ENCODE results near the gene ITGB2. TPM values are rescaled to one million over a fixed set of nuclear protein-coding genes. Genes with fewer than 3 reads are reported as not detected.

The ITGB2 gene
- total RNA-seq, 1 experiment from 2014 or later = 1.5 TPM

DNA sequence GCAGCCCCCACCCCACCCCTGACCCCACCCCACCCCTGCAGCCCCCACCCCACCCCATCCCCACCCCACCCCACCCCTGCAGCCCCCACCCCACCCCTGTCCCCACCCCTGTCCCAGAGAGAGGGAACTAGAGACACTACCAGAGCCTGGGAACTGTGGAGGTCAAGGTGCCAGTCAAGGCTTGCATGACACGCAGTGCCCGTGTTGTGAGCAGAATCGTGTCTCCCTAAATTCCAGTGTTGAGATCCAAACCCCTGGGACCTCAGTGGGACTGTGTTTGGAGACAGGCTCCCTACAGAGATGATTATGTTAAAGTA lies 84.4 kb downstream of the ITGB2 start:
- Mint-ChIP-seq H3K4me1 (no peaks in the 10 kb centered on the region), H3K4me3 (no peak overlapping the region)
- CTCF ChIA-PET = no interaction called here

More for the DNA sequence above, 84.4 kb downstream of the ITGB2 start:
- Mint-ChIP-seq H3K36me3 (no peaks in the 10 kb centered on the region), H3K9me3 (no peaks in the 10 kb centered on the region), H3K27me3 (ENCODE audit: low read depth) (no peaks in the 10 kb centered on the region), H3K27ac (no peak overlapping the region)
- POLR2A ChIA-PET = no interaction called here
- no peak for ATAC-seq
- TF ChIP-seq ATF1 (CRISPR knock-in tag; IDR thresholded peaks at IDR 0.05) (no peak), NFYB (CRISPR knock-in tag; conservative IDR thresholded peaks at IDR 0.05; ENCODE audit: low read depth) (no peak)
- TF ChIP-seq, protein P1, sequence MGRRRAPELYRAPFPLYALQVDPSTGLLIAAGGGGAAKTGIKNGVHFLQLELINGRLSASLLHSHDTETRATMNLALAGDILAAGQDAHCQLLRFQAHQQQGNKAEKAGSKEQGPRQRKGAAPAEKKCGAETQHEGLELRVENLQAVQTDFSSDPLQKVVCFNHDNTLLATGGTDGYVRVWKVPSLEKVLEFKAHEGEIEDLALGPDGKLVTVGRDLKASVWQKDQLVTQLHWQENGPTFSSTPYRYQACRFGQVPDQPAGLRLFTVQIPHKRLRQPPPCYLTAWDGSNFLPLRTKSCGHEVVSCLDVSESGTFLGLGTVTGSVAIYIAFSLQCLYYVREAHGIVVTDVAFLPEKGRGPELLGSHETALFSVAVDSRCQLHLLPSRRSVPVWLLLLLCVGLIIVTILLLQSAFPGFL (CRISPR knock-in tag; IDR thresholded peaks at IDR 0.05; ENCODE audit: borderline replicate concordance) = no peak
- DNase-seq (ENCODE audit: low spot score) = no peak

Other genes with a start within 250 kb of the ITGB2 start
- gene KRTAP12-1, start 238.7 kb downstream of the ITGB2 start, total RNA-seq (2021) = 0.63 to 2.5 TPM (median 1.0 TPM) in 3 replicates
- gene KRTAP10-12, start 223.7 kb downstream of the ITGB2 start, total RNA-seq (2021) = not detected in 3 replicates
- gene TSPEAR, start 209.3 kb downstream of the ITGB2 start, total RNA-seq (2021) = 2.1 to 2.9 TPM (median 2.7 TPM) in 3 replicates
- 109 to 117 TPM (median 113 TPM) in 3 replicates for gene UBE2G2, start 119.1 kb downstream of the ITGB2 start, total RNA-seq (2021)
- gene SUMO3, start 102.8 kb downstream of the ITGB2 start, total RNA-seq (2021) = 81.7 to 86.3 TPM (median 85.4 TPM) in 3 replicates
- gene PTTG1IP, start 47.2 kb downstream of the ITGB2 start, total RNA-seq (2021) = 96.0 to 117 TPM (median 112 TPM) in 3 replicates
- gene SLX9, start 19.1 kb upstream of the ITGB2 start, total RNA-seq (2021) = 72.8 to 81.0 TPM (median 77.2 TPM) in 3 replicates
- gene ADARB1, start 153.7 kb upstream of the ITGB2 start, total RNA-seq (2021) = 12.8 to 15.1 TPM (median 14.6 TPM) in 3 replicates